Measurements from ENCODE around the gene CYP26B1. TPM values are rescaled to one million over a fixed set of nuclear protein-coding genes. Genes with fewer than 3 reads are reported as not detected.

The CYP26B1 gene
- total RNA-seq, 1 experiment from 2014 or later: 3.9 TPM

DNA sequence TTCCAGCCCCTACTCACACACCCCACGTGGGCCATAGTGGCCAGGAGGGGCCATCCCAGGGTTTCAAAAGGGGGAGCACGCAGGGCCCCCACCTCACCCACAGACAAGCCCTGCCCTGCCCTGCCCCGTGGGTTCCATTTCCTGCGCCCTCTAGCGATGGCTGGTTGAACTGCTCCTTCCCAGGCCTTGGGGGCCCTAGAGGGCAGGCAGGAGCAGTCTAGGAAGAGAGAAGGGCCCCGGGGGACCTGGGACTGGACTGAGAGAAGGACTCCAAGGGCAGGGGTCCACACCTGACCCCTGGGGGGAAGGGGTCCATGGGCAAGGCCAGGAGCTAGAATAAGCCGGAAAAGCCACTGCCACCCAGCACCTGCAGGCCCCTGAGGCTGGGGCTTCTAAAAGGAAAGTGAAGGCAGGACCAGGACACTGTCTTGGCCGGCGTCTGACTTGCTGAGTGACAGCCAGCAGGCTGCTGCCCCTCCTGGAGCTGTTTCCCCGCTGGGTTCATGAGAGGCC lies 10.1 kb downstream of the CYP26B1 start:
- Histone ChIP-seq H3K4me3 (ENCODE audit: low read length) (no peak overlapping the region), H3K27ac (ENCODE audit: low read length) (no peak overlapping the region), H3K9ac (ENCODE audit: low read length) (no peak overlapping the region), H3F3A (ENCODE audit: low read length, unreplicated experiment) (no peaks in the 10 kb centered on the region), H3K4me2 (ENCODE audit: low read length) (no peak overlapping the region), H2AFZ (ENCODE audit: low read length) (no peak overlapping the region), H3K36me3 (ENCODE audit: low read depth, low read length) (no peaks in the 10 kb centered on the region), H3K9me2 (replicated peaks; ENCODE audit: low read length) (no peaks in the 10 kb centered on the region), H3K9me3 (ENCODE audit: low read length) (no peaks in the 10 kb centered on the region), H3K27me3 (ENCODE audit: low read length) (no peaks in the 10 kb centered on the region), H3K79me2 (ENCODE audit: low read length) (no peaks in the 10 kb centered on the region), H3K4me1 (ENCODE audit: insufficient read depth, low read length) (peaks cover 7% of the 10 kb centered on the region), H4K20me1 (ENCODE audit: low read length) (no peaks in the 10 kb centered on the region)
- no peak for TF ChIP-seq EZH2phosphoT487 (IDR thresholded peaks at IDR 0.05; ENCODE audit: borderline replicate concordance, low read length)
- TF ChIP-seq, protein P1, sequence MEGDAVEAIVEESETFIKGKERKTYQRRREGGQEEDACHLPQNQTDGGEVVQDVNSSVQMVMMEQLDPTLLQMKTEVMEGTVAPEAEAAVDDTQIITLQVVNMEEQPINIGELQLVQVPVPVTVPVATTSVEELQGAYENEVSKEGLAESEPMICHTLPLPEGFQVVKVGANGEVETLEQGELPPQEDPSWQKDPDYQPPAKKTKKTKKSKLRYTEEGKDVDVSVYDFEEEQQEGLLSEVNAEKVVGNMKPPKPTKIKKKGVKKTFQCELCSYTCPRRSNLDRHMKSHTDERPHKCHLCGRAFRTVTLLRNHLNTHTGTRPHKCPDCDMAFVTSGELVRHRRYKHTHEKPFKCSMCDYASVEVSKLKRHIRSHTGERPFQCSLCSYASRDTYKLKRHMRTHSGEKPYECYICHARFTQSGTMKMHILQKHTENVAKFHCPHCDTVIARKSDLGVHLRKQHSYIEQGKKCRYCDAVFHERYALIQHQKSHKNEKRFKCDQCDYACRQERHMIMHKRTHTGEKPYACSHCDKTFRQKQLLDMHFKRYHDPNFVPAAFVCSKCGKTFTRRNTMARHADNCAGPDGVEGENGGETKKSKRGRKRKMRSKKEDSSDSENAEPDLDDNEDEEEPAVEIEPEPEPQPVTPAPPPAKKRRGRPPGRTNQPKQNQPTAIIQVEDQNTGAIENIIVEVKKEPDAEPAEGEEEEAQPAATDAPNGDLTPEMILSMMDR (conservative IDR thresholded peaks at IDR 0.05; ENCODE audit: low read depth, low read length): peak; percentile 98
- no peak for TF ChIP-seq EZH2 (IDR thresholded peaks at IDR 0.05; ENCODE audit: low read length, unreplicated experiment)
- BruUV-seq (replicated peaks): no TSS peak
- peak; percentile 77 for DNase-seq
- intact Hi-C loops (cut with micrococcal nuclease): no loop called here
- CTCF ChIA-PET: no interaction called here
- peak; percentile 86 for ATAC-seq
- POLR2A ChIA-PET (ENCODE audit: unreplicated experiment): no interaction called here

DNA sequence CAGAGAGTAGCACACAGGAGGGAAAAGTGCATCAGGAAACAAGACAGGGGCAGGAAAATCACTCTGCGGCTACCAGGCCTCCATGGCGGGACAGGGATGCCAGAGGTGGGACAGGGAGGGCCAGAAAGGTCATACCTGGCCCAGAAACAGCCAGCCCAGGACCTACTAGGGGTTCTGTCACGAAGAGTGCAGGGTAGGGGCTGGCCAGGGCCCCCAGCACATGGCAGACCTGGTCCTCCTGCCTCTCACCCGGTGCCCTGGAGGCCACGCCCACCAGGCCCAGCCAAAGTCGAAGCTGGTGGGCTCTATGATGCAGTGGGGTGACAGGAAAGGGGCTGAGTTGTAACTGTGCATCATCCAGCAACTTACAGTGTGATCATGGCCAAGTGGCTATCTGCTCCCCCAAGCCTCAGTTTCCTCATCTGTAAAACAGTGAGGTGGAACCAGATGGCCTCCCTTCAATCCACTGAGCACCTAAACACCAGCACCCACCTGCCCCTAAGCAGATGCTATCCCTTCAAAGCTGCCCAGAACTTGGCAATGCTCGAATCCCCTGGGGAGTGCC lies 10.6 kb downstream of the CYP26B1 start:
- no peaks in the 10 kb centered on the region for H3K9me2 ChIP-seq (replicated peaks; ENCODE audit: low read length)
- POLR2A ChIA-PET (ENCODE audit: unreplicated experiment): no interaction called here
- H3K27me3 ChIP-seq (ENCODE audit: low read length): no peaks in the 10 kb centered on the region
- DNase-seq (no peak), ATAC-seq (no peak)
- no TSS peak for BruUV-seq (replicated peaks)
- no peaks in the 10 kb centered on the region for H3K79me2 ChIP-seq (ENCODE audit: low read length)
- peaks cover 7% of the 10 kb centered on the region for H3K4me1 ChIP-seq (ENCODE audit: insufficient read depth, low read length)
- H3K4me2 ChIP-seq (ENCODE audit: low read length): no peak overlapping the region
- intact Hi-C loops (cut with micrococcal nuclease): no loop called here
- H3K36me3 ChIP-seq (ENCODE audit: low read depth, low read length): no peaks in the 10 kb centered on the region
- TF ChIP-seq, protein P1 (conservative IDR thresholded peaks at IDR 0.05; ENCODE audit: low read depth, low read length): no peak
- TF ChIP-seq EZH2phosphoT487 (IDR thresholded peaks at IDR 0.05; ENCODE audit: borderline replicate concordance, low read length) (no peak), EZH2 (IDR thresholded peaks at IDR 0.05; ENCODE audit: low read length, unreplicated experiment) (no peak)
- H3F3A ChIP-seq (ENCODE audit: low read length, unreplicated experiment): no peaks in the 10 kb centered on the region
- no peaks in the 10 kb centered on the region for H3K9me3 ChIP-seq (ENCODE audit: low read length)
- CTCF ChIA-PET: no interaction called here
- H3K4me3 ChIP-seq (ENCODE audit: low read length): no peak overlapping the region
- H3K27ac ChIP-seq (ENCODE audit: low read length): no peak overlapping the region
- H3K9ac ChIP-seq (ENCODE audit: low read length): no peak overlapping the region
- H4K20me1 ChIP-seq (ENCODE audit: low read length): no peaks in the 10 kb centered on the region
- H2AFZ ChIP-seq (ENCODE audit: low read length): no peak overlapping the region

- Histone ChIP-seq H3K4me1 (ENCODE audit: insufficient read depth, low read length) (peaks cover 7% of the 10 kb centered on the region), H3K36me3 (ENCODE audit: low read depth, low read length) (no peaks in the 10 kb centered on the region), H4K20me1 (ENCODE audit: low read length) (no peaks in the 10 kb centered on the region), H3K9me2 (replicated peaks; ENCODE audit: low read length) (no peaks in the 10 kb centered on the region), H3K4me3 (ENCODE audit: low read length) (no peak overlapping the region), H3F3A (ENCODE audit: low read length, unreplicated experiment) (no peaks in the 10 kb centered on the region), H3K9me3 (ENCODE audit: low read length) (no peaks in the 10 kb centered on the region), H3K9ac (ENCODE audit: low read length) (no peak overlapping the region), H3K4me2 (ENCODE audit: low read length) (no peak overlapping the region), H3K79me2 (ENCODE audit: low read length) (no peaks in the 10 kb centered on the region), H3K27ac (ENCODE audit: low read length) (no peak overlapping the region), H3K27me3 (ENCODE audit: low read length) (no peaks in the 10 kb centered on the region), H2AFZ (ENCODE audit: low read length) (no peak overlapping the region)
- POLR2A ChIA-PET (ENCODE audit: unreplicated experiment): no interaction called here
- no TSS peak for BruUV-seq (replicated peaks)
- TF ChIP-seq EZH2phosphoT487 (IDR thresholded peaks at IDR 0.05; ENCODE audit: borderline replicate concordance, low read length) (no peak), EZH2 (IDR thresholded peaks at IDR 0.05; ENCODE audit: low read length, unreplicated experiment) (no peak)
- TF ChIP-seq, protein P1 (conservative IDR thresholded peaks at IDR 0.05; ENCODE audit: low read depth, low read length): no peak
- no peak for DNase-seq
- intact Hi-C loops (cut with micrococcal nuclease): no loop called here
- no peak for ATAC-seq
- CTCF ChIA-PET: no interaction called here
Observed at GRCh38 chr2:72136331-72136730, 11.3 kb downstream of the CYP26B1 start.

Measured in PC-3 (cell line).